Endothelial cell (in vitro differentiated cells): ENCODE data around the gene GPR39. TPM values are rescaled to one million over a fixed set of nuclear protein-coding genes. Genes with fewer than 3 reads are reported as not detected.

Source experiments
- DNase-seq: peaks from one replicate; pipeline ENCODE4 v3.0.0; 2021; ENCODE audit warnings: low spot score
- H3K27ac Mint-ChIP-seq: one replicate; pipeline ENCODE4 v1.8.0; 2021; ENCODE audit warnings: mixed read lengths, inconsistent platforms; ENCODE audit not compliant: unreplicated experiment
- H3K27me3 Mint-ChIP-seq: one replicate; pipeline ENCODE4 v1.8.0; 2021; ENCODE audit warnings: mild to moderate bottlenecking, moderate library complexity, mixed read lengths, inconsistent platforms; ENCODE audit not compliant: unreplicated experiment
- H3K36me3 Mint-ChIP-seq: one replicate; pipeline ENCODE4 v1.8.0; 2021; ENCODE audit warnings: mild to moderate bottlenecking, low read depth, mixed read lengths, inconsistent platforms; ENCODE audit not compliant: unreplicated experiment
- H3K4me1 Mint-ChIP-seq: one replicate; pipeline ENCODE4 v1.8.0; 2021; ENCODE audit warnings: mild to moderate bottlenecking, mixed read lengths, inconsistent platforms; ENCODE audit not compliant: unreplicated experiment
- H3K4me3 Mint-ChIP-seq: one replicate; pipeline ENCODE4 v1.8.0; 2021; ENCODE audit warnings: mild to moderate bottlenecking, mixed read lengths, inconsistent platforms; ENCODE audit not compliant: unreplicated experiment
- H3K9me3 Mint-ChIP-seq: one replicate; pipeline ENCODE4 v1.8.0; 2021; ENCODE audit warnings: mixed read lengths, inconsistent platforms; ENCODE audit not compliant: unreplicated experiment
- CTCF ChIP-seq: fragments of 200-600 bp; sonication (generic); IDR thresholded peaks from one replicate; pipeline ENCODE4 v1.5.0; 2021; ENCODE audit warnings: antibody characterized with exemption; ENCODE audit not compliant: unreplicated experiment
- total RNA-seq: library from RNA; stranded (reverse); fragmentation: NEBNext Ultra II Directional; extraction: Animal tissue kit (Norgen Biotek cat#: 25700); gene quantifications from one replicate; pipeline ENCODE4 v1.2.1, GENCODE V29; 2021; ENCODE audit not compliant: unreplicated experiment

Gene GPR39
- total RNA-seq, 1 donor from 2014 or later, result 0.62 TPM

GRCh38 chr2:132477436-132477835, 60.8 kb downstream of the GPR39 start:
- no peak for DNase-seq
- H3K4me3 Mint-ChIP-seq, result no peak overlapping the region
- no peaks in the 10 kb centered on the region for H3K4me1 Mint-ChIP-seq
- no peaks in the 10 kb centered on the region for H3K36me3 Mint-ChIP-seq
- no peaks in the 10 kb centered on the region for H3K9me3 Mint-ChIP-seq
- TF ChIP-seq CTCF, result no peak
- H3K27ac Mint-ChIP-seq, result no peak overlapping the region
- no peaks in the 10 kb centered on the region for H3K27me3 Mint-ChIP-seq

- Mint-ChIP-seq H3K4me3 (no peak overlapping the region), H3K4me1 (no peaks in the 10 kb centered on the region), H3K27me3 (no peaks in the 10 kb centered on the region), H3K36me3 (no peaks in the 10 kb centered on the region), H3K27ac (no peak overlapping the region), H3K9me3 (no peaks in the 10 kb centered on the region)
- DNase-seq, result no peak
- TF ChIP-seq CTCF, result no peak
Measured at GRCh38 chr2:132477962-132478361, 61.4 kb downstream of the GPR39 start.

- Mint-ChIP-seq H3K27me3 (no peaks in the 10 kb centered on the region), H3K36me3 (no peaks in the 10 kb centered on the region), H3K4me1 (no peaks in the 10 kb centered on the region), H3K4me3 (no peak overlapping the region), H3K9me3 (no peaks in the 10 kb centered on the region), H3K27ac (no peak overlapping the region)
- TF ChIP-seq CTCF, result no peak
- no peak for DNase-seq
Measured at GRCh38 chr2:132478461-132479105, 62.0 kb downstream of the GPR39 start.

GRCh38 chr2:132479155-132479554, 62.5 kb downstream of the GPR39 start:
- no peaks in the 10 kb centered on the region for H3K27me3 Mint-ChIP-seq
- TF ChIP-seq CTCF, result no peak
- H3K4me1 Mint-ChIP-seq, result no peaks in the 10 kb centered on the region
- H3K27ac Mint-ChIP-seq, result no peak overlapping the region
- H3K36me3 Mint-ChIP-seq, result no peaks in the 10 kb centered on the region
- no peaks in the 10 kb centered on the region for H3K9me3 Mint-ChIP-seq
- no peak overlapping the region for H3K4me3 Mint-ChIP-seq
- no peak for DNase-seq

- H3K27ac Mint-ChIP-seq, result no peak overlapping the region
- no peaks in the 10 kb centered on the region for H3K27me3 Mint-ChIP-seq
- TF ChIP-seq CTCF, result no peak
- H3K9me3 Mint-ChIP-seq, result no peaks in the 10 kb centered on the region
- no peaks in the 10 kb centered on the region for H3K4me1 Mint-ChIP-seq
- no peak overlapping the region for H3K4me3 Mint-ChIP-seq
- no peaks in the 10 kb centered on the region for H3K36me3 Mint-ChIP-seq
- DNase-seq, result no peak
Measured at GRCh38 chr2:132482821-132483220, 66.2 kb downstream of the GPR39 start.
